TTC549 (cell line): ENCODE data around the gene HBE1.
"Not testable (repeated sequence)": the region's sequence is repeated elsewhere in the genome, so short reads cannot be mapped to it uniquely, and the experiment has no call there.

Experiments used
- FAIRE-seq: peaks from 2 replicates; lab custom pipeline; 2012; peaks lifted over from hg19 to GRCh38; lab: Jason Lieb, UNC

Gene HBE1

DNA sequence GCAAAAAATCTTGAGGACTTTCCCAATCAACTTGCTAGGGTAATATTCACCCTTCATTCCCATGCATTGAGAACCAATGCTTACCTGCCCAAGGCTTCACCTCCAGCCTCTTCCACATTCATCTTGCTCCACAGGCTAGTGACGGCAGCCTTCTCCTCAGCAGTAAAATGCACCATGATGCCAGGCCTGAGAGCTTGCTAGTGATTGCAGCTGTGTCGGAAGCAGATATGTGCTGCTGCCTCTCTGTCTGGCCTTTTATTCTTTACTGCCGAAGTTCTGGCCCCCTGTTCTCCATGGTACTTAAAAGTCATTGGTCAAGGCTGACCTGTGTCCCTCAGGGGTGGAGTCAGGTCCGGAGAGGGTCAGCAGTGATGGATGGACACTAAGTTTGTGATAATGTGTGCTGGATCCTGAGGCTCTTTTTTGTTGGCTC lies at the start of gene HBE1:
HBE1 (minus strand) TSS at position 231 of the 433 bp plus-strand sequence; CDS start at position 176, 55 bp downstream.
- no peak for FAIRE-seq

DNA sequence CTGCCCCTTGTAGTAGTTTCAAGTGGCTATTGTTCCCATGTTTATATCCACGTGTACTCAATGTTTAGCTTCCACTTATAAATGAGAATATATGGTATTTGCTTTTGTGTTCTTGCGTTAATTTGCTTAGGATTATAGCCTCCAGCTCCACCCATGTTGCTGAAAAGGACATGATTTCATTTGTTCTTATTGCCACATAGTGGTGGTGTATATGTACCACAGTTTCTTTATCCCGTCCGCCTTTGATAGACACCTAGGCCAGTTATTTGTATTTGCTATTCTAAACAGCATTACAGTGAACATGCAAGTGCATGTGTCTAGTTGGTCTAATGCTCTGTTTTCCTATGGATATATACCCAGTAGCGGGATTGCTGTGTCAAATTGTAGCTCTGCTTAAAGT lies 47.5 kb upstream of the HBE1 start:
- FAIRE-seq = no peak

DNA sequence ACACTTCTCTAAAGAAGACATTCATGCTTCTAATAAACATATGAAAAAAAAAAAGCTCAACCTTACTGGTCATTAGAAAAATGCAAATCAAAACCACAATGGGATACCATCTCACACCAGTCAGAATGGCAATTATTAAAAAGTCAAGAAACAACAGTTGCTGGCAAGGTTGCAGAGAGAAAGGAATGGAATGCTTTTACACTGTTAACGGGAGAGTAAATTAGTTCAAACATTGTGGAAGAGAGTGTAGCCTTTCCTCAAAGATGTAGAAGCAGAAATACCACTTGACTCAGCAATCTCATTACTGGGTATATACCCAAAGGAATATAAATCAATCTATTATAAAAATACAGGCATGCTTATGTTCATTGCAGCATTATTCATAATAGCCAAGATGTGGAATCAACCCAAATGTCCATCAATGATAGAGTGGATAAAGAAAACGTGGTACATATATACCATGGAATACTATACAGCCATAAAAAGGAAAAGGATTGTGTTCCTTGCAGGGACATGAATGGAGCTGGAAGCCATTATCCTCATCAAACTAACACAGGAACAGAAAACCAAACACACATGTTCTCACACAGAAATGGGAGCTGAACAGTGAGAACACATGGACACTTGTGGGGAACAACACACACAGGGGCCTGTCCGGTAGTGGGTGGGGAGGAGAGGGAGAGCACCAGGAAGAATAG lies 43.7 kb upstream of the HBE1 start:
- not testable (repeated sequence) for FAIRE-seq

DNA sequence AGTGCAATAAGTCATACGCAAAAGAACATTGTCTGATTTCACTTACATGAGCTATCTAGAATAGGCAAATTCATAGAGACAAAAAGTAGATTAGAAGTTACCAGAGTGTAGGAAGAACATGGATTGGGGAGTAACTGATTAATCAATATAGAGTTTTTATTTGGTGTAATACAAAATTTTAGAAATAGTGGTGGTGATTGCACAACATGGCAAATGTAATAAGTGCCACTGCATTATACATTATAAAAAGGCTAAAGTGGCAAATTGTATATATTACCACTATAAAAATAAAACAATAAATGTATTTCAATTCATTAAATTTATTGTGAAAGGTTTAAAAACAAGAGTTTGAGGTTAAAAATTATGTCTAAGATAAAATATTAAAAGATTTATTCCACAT lies 40.7 kb upstream of the HBE1 start:
- no peak for FAIRE-seq

DNA sequence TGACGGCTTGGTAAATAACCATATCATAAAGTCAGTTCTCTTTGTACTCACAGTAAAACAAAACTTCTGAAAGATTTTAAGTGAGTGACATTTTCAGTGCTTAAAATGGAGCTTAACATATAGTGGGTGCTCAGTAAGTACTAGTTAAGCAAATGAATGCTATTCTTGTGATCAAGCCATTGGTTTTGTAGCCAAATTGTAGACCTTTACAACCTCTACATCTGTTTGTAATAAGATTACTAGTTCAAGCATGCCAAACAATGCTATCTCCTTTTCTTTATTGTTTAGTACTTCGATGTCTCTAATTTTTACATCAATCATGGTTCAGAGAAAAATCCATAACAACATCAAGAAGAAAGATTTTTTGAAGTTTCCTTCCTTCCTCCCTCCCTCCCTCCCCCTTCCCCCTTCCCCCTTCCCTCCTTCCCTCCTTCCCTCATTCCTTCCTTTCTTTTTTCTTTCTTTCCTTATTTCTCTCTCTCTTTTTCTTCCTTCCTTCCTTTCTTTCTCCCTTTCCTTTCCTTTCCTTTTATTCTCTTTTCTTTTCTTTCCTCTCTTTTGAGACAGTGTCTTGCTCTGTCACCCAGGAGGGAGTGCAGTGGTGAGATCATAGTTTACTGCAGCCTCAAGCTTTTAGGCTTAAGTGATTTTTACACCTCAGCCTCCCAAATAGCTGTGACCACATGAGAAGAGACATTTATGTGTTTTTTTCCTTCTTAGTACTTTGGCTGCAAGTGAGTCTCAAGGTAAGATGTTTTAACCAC lies 37.7 kb upstream of the HBE1 start:
- no peak for FAIRE-seq

DNA sequence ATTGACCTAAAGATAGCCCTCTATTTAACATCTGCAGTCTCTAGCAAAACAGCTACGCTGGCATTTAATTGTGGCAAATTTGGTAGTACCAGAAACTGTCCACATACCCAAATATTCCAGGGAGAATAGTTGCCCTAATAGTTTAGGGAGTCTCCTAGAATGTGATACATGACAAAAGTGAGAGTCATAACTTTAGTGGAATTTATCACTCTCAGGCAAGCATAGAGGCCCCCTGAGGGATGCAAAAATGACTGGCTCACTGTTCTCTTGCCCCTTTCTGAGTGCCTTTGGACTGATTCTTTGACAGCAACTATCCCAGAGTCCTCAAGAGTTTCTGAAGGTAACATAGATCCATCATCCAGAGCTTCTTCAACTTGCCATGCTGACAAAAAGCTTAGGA lies 34.3 kb upstream of the HBE1 start:
- no peak for FAIRE-seq

DNA sequence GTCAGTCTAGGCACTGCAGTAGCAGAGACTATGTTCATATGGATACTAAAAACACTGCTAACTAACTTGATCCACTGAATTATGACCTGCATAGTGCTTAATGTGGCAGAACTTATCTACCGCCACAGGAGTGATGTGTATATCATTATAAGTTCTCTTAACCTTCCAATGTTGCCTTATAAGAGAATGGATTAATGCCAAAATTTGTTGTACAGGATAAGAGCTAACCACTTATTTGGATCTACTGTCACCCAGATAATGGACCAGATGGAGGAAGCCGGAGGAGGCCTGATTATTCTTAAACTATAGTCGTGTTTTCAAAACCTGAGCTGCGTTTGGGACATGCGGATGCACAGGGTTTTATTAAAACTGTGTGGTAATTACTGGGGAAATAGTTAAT lies 33.9 kb upstream of the HBE1 start:
- no peak for FAIRE-seq

DNA sequence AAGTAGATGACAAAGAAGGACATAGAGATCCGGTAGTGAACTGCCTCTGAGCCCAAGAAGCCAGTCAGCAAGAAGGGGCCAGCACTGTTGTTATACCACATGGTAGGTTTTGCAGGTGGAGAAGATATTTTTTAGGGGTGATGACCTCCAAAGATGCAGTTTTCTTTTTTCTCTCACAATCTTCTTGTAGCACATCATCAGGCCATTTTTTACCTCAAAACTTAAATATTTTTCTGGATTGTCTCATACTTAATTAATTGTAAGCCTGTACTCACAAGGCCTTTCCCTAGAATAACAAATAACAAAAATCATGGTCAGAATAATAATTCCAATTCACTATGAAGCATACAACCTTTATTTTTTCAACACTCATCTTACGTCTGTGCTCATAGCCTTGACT lies 32.1 kb upstream of the HBE1 start, which contains the start of gene OR51B4:
OR51B4 (minus strand) TSS at position 101 of the 400 bp plus-strand sequence; CDS start at position 101, 0 bp downstream.
- FAIRE-seq = no peak

DNA sequence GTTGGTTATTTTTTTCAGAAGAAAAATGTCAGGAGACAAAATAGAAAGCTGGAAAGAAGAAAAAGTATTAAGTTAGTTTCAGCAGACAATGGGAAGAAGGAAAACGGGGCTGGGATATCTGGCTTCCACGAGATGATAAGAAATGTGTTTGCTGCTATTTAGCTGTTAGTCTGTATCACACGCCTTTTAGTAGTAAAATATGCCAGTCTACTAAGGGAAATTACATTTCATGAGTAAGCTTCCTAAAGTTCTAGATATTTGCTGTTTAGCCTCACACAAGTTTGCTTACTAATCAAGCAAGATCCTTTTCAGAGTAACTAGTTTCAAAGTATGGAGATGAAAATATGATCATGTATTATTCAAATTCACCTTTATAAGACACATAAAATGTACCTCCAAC lies 30.5 kb upstream of the HBE1 start:
- no peak for FAIRE-seq

DNA sequence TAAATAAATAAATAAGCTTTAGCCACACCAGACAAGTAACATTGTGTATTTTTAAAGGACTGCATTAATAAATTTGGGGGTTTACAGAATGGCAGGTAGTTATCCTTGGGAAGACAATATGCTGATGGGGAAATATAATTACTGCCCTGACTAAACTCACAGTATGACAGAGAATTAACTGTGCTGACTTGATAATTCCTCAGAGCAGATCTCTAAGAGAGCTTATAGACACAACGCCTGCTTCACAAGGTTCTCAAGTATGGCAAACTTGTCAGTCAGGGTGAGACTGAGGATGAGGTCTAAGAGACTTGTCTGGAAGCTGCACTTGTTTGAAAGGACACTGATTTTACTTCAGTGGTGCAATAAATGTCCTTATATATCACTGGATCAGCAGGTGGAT lies 28.7 kb upstream of the HBE1 start:
- no peak for FAIRE-seq

DNA sequence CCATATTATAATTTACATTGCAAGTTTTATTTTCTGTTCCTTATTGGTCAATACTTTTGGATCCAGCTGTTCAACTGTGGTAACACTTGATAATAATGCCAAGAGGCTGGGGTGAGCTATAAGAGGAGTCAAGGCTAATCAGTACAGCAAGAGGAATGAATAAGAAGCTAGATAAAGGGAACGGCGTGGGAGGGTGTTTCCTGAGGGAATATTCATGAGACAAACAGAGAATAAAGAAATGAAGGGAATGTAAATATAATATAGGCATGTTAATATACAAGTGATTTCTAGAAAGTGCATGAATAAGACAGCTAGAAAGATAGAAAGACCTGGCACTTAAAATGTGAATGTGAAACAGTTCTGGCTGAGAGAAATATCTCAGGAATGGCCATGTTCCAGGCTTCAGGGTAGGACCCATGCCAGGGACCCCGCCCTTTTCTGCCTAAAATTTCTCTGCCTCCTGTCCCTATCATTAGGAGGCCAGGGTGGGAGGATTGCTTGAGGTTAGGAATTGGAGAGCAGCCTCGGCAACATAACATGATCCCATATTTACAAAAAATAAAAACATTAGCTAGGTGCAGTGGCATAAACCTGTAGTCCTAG lies 28.1 kb upstream of the HBE1 start:
- FAIRE-seq = no peak

DNA sequence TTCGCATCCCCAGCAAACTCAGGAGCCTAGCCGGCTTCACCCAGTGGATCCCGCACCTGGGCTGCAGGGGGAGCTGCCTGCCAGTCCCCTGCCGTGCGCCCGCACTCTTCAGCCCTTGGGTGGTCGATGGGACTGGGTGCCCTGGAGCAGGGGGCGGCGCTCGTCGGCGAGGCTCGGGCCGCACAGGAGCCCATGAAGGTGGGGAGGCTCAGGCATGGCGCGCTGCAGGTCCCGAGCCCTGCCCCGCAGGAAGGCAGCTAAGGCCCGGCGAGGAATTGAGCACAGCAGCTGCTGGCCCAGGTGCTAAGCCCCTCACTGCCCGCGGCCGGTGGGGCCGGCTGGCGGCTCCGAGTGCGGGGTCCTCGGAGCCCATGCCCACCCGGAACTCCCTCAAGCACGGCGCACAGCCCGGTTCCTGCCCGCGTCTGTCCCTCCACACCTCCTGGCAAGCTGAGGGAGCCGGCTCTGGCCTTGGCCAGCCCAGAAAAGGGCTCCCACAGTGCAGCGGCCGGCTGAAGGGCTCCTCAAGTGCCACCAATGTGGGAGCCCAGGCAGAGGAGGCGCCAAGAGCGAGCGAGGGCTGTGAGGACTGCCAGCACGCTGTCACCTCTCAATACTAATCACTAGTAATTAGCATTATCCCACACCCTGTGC lies 24.7 kb upstream of the HBE1 start:
- FAIRE-seq = not testable (repeated sequence)

DNA sequence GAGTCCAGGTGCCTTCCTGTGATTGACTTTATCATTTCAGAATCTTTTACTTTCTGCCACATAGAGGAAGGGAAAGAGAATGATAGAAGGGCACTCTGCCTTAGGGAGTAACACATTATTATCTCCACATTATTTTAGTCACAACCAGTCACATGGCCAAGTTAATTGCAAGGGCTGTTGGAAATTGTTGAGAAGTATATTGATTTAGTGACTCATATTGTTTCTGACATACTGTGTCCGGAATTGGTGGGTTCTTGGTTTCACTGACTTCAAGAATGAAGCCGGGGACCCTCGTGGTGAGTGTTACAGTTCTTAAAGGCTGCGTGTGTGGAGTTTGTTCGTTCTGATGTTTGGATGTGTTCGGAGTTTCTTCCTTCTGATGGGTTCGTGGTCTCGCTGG lies 23.3 kb upstream of the HBE1 start:
- FAIRE-seq = no peak

DNA sequence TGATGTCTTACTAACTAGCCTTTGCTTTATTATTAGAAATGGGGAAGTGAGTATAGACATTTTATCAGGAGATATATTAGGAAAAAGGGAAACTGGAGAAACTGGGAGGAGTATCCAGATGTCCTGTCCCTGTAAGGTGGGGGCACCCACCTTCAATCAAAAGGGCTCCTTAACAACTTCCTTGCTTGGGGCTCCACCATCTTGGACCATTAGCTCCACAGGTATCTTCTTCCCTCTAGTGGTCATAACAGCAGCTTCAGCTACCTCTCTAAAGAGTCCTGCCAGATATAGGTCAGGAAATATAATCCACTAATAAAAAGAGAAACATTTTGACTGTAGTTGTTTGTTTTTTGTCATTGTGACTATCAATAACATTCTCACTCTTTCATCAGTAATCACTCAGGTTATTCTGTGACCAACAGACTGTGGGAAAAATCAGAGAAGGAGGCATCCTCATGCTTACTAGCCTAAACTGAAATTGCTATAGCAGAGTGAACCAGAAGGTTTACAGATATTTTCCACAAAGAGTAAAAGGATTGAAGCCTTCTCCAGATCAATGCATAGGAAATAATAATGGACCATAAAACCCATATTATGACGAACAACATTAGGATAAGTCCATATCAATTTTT lies 21.6 kb upstream of the HBE1 start:
- FAIRE-seq = no peak

DNA sequence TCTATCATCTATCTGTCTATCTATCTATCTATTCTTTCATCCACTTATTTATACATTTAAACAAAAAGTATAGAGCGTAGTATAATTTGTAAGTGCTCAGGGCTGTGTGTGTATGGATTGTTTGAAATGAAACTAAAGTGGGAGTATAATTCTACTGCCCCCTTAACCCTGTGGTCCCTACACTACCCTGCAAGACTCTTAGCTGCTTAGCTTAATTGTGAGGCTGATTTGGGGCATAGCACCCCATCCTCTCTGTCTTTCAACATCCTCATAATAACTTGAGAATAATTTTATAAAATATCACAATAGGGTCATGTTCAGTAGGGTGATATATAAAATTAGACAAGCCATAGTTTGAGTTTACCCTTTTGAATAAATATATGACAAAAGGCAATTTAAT lies 20.4 kb upstream of the HBE1 start:
- no peak for FAIRE-seq

DNA sequence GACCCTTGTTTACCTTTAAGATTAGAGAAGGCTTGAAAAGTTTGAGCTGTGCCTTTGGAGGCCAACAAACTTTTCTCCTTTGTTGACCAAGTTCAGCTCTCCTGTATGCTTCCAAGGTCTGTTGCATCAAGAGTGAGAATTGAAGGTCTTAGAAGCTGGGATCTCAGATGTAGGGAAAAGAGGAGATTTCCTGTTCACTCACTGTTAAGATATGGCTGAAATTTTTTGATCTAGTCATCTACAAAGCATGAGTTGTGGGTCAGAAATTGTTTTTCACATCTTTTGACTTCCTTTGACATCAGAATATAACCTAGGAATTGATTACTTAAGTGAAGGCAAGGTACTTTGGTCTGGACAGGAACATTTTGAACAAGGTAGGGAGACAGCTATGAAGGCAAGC lies 20.0 kb upstream of the HBE1 start:
- FAIRE-seq = no peak

DNA sequence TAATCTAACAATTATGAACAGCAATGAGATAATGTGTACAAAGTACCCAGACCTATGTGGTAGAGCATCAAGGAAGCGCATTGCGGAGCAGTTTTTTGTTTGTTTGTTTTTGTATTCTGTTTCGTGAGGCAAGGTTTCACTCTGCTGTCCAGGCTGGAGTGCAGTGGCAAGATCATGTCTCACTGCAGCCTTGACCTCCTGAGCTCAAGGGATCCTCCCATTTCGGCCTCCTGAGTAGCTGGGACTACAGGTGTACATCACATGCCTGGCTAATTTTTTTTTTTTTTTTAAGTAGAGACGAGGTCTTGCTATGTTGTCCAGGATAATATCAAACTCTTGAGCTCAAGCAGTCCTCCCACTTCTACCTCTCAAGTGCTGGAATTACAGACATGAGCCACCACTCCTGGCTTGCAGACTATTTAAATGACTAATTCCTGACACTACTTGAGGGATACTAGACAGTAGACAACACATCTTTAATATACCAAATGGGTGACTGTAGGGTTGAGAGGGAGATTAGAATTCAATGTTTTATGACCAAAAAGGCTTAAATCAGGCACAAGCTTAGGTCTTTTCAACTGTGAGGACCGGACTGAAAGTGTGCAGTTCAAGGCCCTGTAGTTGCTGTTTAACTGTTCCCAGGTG lies 19.3 kb upstream of the HBE1 start:
- no peak for FAIRE-seq

DNA sequence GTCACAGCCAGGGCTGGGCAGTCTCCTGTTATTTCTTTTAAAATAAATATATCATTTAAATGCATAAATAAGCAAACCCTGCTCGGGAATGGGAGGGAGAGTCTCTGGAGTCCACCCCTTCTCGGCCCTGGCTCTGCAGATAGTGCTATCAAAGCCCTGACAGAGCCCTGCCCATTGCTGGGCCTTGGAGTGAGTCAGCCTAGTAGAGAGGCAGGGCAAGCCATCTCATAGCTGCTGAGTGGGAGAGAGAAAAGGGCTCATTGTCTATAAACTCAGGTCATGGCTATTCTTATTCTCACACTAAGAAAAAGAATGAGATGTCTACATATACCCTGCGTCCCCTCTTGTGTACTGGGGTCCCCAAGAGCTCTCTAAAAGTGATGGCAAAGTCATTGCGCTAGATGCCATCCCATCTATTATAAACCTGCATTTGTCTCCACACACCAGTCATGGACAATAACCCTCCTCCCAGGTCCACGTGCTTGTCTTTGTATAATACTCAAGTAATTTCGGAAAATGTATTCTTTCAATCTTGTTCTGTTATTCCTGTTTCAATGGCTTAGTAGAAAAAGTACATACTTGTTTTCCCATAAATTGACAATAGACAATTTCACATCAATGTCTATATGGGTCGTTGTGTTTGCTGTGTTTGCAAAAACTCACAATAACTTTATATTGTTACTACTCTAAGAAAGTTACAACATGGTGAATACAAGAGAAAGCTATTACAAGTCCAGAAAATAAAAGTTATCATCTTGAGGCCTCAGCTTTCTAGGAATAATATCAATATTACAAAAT lies 18.6 kb upstream of the HBE1 start:
- no peak for FAIRE-seq

DNA sequence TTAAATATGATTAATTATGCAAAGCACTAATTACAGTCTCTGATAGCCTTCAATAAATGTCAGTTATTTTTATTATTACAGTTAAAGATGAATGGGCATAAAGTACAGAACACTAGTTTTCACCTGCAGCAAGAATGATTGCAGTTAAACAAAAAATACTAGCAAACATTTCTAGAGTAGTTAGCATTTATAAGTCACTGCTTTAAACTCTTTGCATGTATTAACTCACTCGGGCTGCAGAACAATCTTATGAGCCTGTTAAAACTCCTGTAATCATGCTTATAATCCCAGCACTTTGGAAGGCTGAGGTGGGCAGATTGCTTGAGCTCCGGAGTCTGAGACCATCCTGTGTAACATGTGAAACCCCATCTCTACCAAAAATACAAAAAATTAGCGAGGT lies 17.2 kb upstream of the HBE1 start:
- FAIRE-seq = no peak

DNA sequence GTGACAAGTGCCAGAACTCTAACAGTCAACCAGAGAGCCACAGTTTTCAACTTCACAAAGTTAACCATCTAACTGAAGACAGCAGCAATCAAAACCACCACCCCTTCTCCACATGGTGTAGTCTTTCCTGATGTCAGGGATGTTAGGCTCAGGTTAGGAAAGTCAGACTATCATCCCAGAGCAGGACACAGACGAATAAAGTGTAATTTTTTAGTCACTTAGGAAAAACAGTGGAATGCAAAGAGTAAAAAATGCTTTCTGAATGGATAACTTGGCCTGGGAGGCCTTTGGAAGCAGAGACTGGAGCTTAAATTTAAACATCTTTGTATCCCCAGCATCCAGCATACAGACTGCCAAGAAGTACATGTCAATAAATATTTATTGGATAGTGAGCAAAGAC lies 16.6 kb upstream of the HBE1 start:
- no peak for FAIRE-seq

DNA sequence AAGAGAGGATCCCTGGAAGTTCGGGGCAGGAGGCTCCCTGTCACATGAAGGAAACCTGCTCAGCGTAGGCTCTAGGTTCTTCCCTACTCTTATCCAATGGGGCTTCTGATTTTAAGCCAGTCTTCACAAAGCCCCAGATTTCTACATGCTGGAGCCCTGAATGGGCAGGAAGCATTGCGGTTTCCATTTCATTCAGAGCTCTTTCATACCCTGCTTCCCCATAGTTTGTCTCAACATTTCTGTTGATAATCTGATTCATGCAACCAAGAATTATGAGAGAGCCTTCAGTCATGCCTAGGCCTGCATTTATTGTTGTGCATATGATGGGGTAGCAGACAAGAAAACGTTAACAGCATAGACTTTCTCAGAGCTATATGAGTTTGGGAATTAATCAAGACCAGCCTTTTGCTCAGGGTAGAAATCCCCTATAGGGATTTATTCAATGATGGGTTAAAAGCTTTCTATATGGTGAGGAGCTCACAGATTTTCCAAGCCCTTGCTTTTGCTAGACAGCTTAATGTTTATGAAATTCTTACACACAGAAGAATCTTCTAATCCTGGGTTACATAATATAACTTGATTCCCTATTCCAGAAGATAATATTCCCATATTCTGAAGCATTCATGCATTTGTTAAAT lies 16.1 kb upstream of the HBE1 start:
- FAIRE-seq = no peak
